ENCODE measurements around the gene ADGRB3. TPM values are rescaled to one million over a fixed set of nuclear protein-coding genes. Genes with fewer than 3 reads are reported as not detected.
"Not testable (repeated sequence)": the region's sequence is repeated elsewhere in the genome, so short reads cannot be mapped to it uniquely, and the experiment has no call there.

The ADGRB3 gene
- total RNA-seq, 1 donor from 2014 or later: 0.92 TPM

- DNase-seq (ENCODE audit: low read depth): no peak
- H3K36me3 ChIP-seq (ENCODE audit: control insufficient read depth, insufficient read depth, low read length): no peaks in the 10 kb centered on the region
- H3K4me3 ChIP-seq (ENCODE audit: low read depth, low read length): no peak overlapping the region
- TF ChIP-seq CTCF (IDR thresholded peaks at IDR 0.05; ENCODE audit: insufficient read depth, low read length, poor library complexity, severe bottlenecking): no peak
- H3K27me3 ChIP-seq (ENCODE audit: control insufficient read depth, insufficient read depth, low read length): no peaks in the 10 kb centered on the region
These were observed 651.2 kb downstream of the ADGRB3 start for GRCh38 chr6:69286331-69286730.

GRCh38 chr6:69288198-69288597 is 653.1 kb downstream of the ADGRB3 start:
- not testable (repeated sequence) for DNase-seq (ENCODE audit: low read depth); H3K36me3 ChIP-seq (ENCODE audit: control insufficient read depth, insufficient read depth, low read length); H3K27me3 ChIP-seq (ENCODE audit: control insufficient read depth, insufficient read depth, low read length); H3K4me3 ChIP-seq (ENCODE audit: low read depth, low read length)

- Histone ChIP-seq H3K27me3 (ENCODE audit: control insufficient read depth, insufficient read depth, low read length) (no peaks in the 10 kb centered on the region), H3K4me3 (ENCODE audit: low read depth, low read length) (no peak overlapping the region), H3K36me3 (ENCODE audit: control insufficient read depth, insufficient read depth, low read length) (no peaks in the 10 kb centered on the region)
- TF ChIP-seq CTCF (IDR thresholded peaks at IDR 0.05; ENCODE audit: insufficient read depth, low read length, poor library complexity, severe bottlenecking): no peak
- DNase-seq (ENCODE audit: low read depth): no peak
These were observed 654.8 kb downstream of the ADGRB3 start for GRCh38 chr6:69289689-69290495.

GRCh38 chr6:69293471-69293870 is 658.4 kb downstream of the ADGRB3 start:
- Histone ChIP-seq H3K4me3 (ENCODE audit: low read depth, low read length) (no peak overlapping the region), H3K27me3 (ENCODE audit: control insufficient read depth, insufficient read depth, low read length) (no peaks in the 10 kb centered on the region), H3K36me3 (ENCODE audit: control insufficient read depth, insufficient read depth, low read length) (no peaks in the 10 kb centered on the region)
- TF ChIP-seq CTCF (IDR thresholded peaks at IDR 0.05; ENCODE audit: insufficient read depth, low read length, poor library complexity, severe bottlenecking): no peak
- no peak for DNase-seq (ENCODE audit: low read depth)

GRCh38 chr6:69294407-69294806 is 659.3 kb downstream of the ADGRB3 start:
- H3K4me3 ChIP-seq (ENCODE audit: low read depth, low read length): no peak overlapping the region
- no peak for TF ChIP-seq CTCF (IDR thresholded peaks at IDR 0.05; ENCODE audit: insufficient read depth, low read length, poor library complexity, severe bottlenecking)
- no peaks in the 10 kb centered on the region for H3K27me3 ChIP-seq (ENCODE audit: control insufficient read depth, insufficient read depth, low read length)
- no peak for DNase-seq (ENCODE audit: low read depth)
- no peaks in the 10 kb centered on the region for H3K36me3 ChIP-seq (ENCODE audit: control insufficient read depth, insufficient read depth, low read length)

- no peak for DNase-seq (ENCODE audit: low read depth)
- TF ChIP-seq CTCF (IDR thresholded peaks at IDR 0.05; ENCODE audit: insufficient read depth, low read length, poor library complexity, severe bottlenecking): no peak
- Histone ChIP-seq H3K27me3 (ENCODE audit: control insufficient read depth, insufficient read depth, low read length) (no peaks in the 10 kb centered on the region), H3K4me3 (ENCODE audit: low read depth, low read length) (no peak overlapping the region), H3K36me3 (ENCODE audit: control insufficient read depth, insufficient read depth, low read length) (no peaks in the 10 kb centered on the region)
These were observed 659.8 kb downstream of the ADGRB3 start for GRCh38 chr6:69294862-69295261.

Measured in kidney epithelial cell (primary cell).